Psoas muscle (tissue), 8 donors: ENCODE data around the gene KRTAP19-8. TPM values are rescaled to one million over a fixed set of nuclear protein-coding genes. Genes with fewer than 3 reads are reported as not detected.

Experiments
- ATAC-seq, 4 donors: fragments of 200-7000 bp; cut with Tn5 transposase; one replicate each; pipeline ENCODE4 v1.9.1; 2020; ENCODE audit warnings: moderate library complexity in 3 of 4, mild to moderate bottlenecking in 2 of 4
- DNase-seq, 2 donors: peaks; one replicate each; pipeline ENCODE4 v3.0.0-alpha.2; 2020
- H3K27ac ChIP-seq: fragments of 200-600 bp; one replicate; pipeline ENCODE4 v1.8.0; 2022
- H3K27me3 ChIP-seq, 3 donors: fragments of 200-600 bp in 1 of 3; one replicate each; pipeline versions ENCODE4 v1.6.1 to v1.8.0; 2013 to 2022; ENCODE audit warnings: low read length in 2 of 3, mild to moderate bottlenecking in 2 of 3, moderate library complexity in 1 of 3; ENCODE audit not compliant: insufficient read depth in 3 of 3
- H3K36me3 ChIP-seq, 2 donors: fragments of 200-600 bp in 1 of 2; one replicate each; pipeline versions ENCODE4 v1.6.1 to v1.8.0; 2013 to 2022; ENCODE audit warnings: low read depth in 1 of 2, mild to moderate bottlenecking in 1 of 2, moderate library complexity in 1 of 2; ENCODE audit not compliant: insufficient read depth in 1 of 2
- H3K4me1 ChIP-seq: fragments of 200-600 bp; one replicate; pipeline ENCODE4 v1.8.0; 2022
- H3K4me3 ChIP-seq: fragments of 200-600 bp; one replicate; pipeline ENCODE4 v1.8.0; 2022; ENCODE audit warnings: mild to moderate bottlenecking
- H3K9me3 ChIP-seq: fragments of 200-600 bp; one replicate; pipeline ENCODE4 v1.8.0; 2022
- WGBS, 3 donors: extraction: QIAGEN DNeasy Blood & Tissue Kit; methylation state at CpG; one replicate each; pipeline versions ENCODE4 v1.1.6 to v1.1.7; 2013; 5-methylcytosine and 5-hydroxymethylcytosine counted together
- intact Hi-C, 2 donors: fragments of 100-400 bp; cut with DNase I; formaldehyde crosslinking; loops; one replicate each; pipeline versions ENCODE4 v1.11.0 to v1.14.2; 2022
- polyA plus RNA-seq, 3 donors: library from polyadenylated mRNA; stranded (reverse); fragments of 200-250 nt; gene quantifications; one replicate each; pipeline ENCODE4 v1.2.3, GENCODE V29; 2013
- total RNA-seq, 4 donors: library from RNA; stranded (reverse); fragmentation: NEBNext Ultra II Directional in 2 of 4; extraction: Animal tissue kit (Norgen Biotek cat#: 25700) in 2 of 4; gene quantifications; one replicate each; pipeline versions ENCODE4 v1.2.1 to v1.2.4, GENCODE V29; 2021 to 2023
- TF ChIP-seq, protein P1 (sequence below): fragments of 200-600 bp; IDR thresholded peaks from one replicate; pipeline ENCODE4 v1.8.0; 2022; ENCODE audit warnings: antibody characterized with exemption
- donor health status: healthy with polysubstance abuse.
- donor health status: DM: no; HTN: no; CAD: no; lungs with moderate emphysema.
- donor health status: Bipolar disorder and iron deficiency.
- donor health status: healthy.
- donor health status: DM: yes; HTN: yes; CAD: no.
- donor health status: DM: no; HTN: no; CAD: no.
- donor health status: DM: no; HTN: no; CAD: no.
- donor health status: DM: yes; HTN: yes; CAD: no.

KRTAP19-8 gene
- total and polyA plus RNA-seq, 7 donors, result not detected

DNA sequence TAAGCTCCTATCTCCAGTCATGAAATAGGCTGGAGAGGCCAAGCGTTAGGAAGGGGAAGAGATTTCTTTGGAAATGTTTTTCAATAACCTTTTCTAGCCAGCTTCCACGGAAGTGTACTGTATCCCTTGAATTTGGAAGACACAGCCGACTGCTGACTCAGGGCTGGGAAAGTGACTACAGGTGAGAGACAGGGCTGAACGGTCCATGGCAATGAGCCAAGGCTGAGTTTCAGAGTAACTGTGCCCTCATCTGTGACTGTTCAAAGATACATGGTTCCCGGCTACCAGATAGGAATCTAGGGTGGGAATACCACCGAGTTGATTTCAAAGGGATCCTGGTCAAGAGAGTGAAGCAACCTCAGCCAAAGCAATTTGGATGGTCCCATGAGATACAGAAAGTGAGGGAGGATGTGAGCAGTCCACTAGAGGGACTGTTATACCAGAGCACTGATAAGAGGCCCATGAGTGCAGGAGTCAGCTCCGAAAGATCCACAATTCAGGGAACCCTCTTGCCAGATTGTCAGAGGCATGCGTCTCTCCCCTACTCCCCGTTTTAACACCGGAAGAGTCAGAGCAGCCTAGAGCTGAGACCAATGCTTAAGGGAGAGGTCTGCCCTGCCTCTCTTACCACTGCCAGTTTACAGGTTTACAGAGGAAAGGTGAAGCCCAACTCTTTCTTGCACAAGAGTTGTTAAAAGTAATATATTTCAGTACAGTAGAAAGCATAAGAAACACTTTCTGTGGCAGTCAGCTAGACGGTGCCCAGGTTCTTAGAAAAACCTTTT, 3.2 kb upstream of the KRTAP19-8 start:
- Histone ChIP-seq H3K4me3 (no peak overlapping the region), H3K9me3 (no peaks in the 10 kb centered on the region), H3K27me3 (no peaks in the 10 kb centered on the region), H3K27ac (no peak overlapping the region), H3K4me1 (no peaks in the 10 kb centered on the region), H3K36me3 (no peaks in the 10 kb centered on the region)
- ATAC-seq (no peak), DNase-seq (no peak)
- WGBS, 3 donors, result 76 to 80% (median 76%) methylated on average over 11 of the region's 11 CpGs
- TF ChIP-seq, protein P1, sequence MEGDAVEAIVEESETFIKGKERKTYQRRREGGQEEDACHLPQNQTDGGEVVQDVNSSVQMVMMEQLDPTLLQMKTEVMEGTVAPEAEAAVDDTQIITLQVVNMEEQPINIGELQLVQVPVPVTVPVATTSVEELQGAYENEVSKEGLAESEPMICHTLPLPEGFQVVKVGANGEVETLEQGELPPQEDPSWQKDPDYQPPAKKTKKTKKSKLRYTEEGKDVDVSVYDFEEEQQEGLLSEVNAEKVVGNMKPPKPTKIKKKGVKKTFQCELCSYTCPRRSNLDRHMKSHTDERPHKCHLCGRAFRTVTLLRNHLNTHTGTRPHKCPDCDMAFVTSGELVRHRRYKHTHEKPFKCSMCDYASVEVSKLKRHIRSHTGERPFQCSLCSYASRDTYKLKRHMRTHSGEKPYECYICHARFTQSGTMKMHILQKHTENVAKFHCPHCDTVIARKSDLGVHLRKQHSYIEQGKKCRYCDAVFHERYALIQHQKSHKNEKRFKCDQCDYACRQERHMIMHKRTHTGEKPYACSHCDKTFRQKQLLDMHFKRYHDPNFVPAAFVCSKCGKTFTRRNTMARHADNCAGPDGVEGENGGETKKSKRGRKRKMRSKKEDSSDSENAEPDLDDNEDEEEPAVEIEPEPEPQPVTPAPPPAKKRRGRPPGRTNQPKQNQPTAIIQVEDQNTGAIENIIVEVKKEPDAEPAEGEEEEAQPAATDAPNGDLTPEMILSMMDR, result no peak
- intact Hi-C loops, result no loop called here

GRCh38 chr21:31034378-31034777, 3.9 kb downstream of the KRTAP19-8 start:
- ATAC-seq (no peak), DNase-seq (no peak)
- intact Hi-C loops, result no loop called here
- Histone ChIP-seq H3K27ac (no peak overlapping the region), H3K4me1 (no peaks in the 10 kb centered on the region), H3K4me3 (no peak overlapping the region), H3K36me3 (no peaks in the 10 kb centered on the region), H3K9me3 (no peaks in the 10 kb centered on the region), H3K27me3 (no peaks in the 10 kb centered on the region)
- TF ChIP-seq, protein P1, result no peak

DNA sequence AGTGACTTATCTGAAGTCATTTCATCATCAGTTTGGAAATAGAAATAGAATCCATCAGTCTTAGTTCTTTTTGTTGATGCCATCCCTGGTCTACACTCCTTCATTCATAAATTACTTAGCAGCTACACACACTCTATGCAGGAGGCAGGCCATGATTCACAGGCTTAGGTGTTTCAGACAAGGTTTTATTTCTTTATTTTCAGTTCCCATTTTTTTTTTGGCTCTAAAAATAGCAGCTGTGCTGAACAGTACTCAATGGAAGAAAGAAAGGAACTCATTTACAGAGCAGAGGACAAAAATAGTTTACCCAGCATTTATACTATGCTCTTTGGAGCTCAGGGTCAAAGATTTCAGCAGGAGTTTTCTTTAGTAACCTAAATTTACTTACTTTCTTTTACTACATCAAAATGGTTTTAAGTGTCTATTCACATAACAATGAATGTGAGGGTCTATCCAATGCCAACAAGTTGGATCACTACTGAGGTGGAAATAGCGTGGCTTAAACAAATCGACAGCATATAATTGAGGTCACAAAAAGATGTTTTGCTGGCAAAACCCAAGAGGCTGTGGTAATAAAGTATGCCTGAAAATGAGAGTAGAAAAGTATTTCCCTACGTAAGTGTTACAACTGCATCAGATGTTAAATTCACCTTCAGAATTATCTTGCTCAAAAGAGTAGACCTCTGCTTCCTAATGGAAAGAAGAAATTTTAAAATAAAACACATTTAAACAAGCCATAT, 7.7 kb downstream of the KRTAP19-8 start:
- Histone ChIP-seq H3K27me3 (no peaks in the 10 kb centered on the region), H3K4me1 (no peaks in the 10 kb centered on the region), H3K9me3 (no peaks in the 10 kb centered on the region), H3K36me3 (no peaks in the 10 kb centered on the region), H3K4me3 (no peak overlapping the region), H3K27ac (no peak overlapping the region)
- DNase-seq (no peak), ATAC-seq (no peak)
- 78 to 80% (median 80%) methylated on average over 3 of the region's 3 CpGs for WGBS, 3 donors
- TF ChIP-seq, protein P1, result no peak
- intact Hi-C loops, result no loop called here

GRCh38 chr21:31023680-31024079, 14.6 kb downstream of the KRTAP19-8 start:
- no peak for DNase-seq
- Histone ChIP-seq H3K4me3 (no peak overlapping the region), H3K27ac (no peak overlapping the region), H3K4me1 (no peaks in the 10 kb centered on the region), H3K36me3 (no peaks in the 10 kb centered on the region), H3K27me3 (no peaks in the 10 kb centered on the region), H3K9me3 (no peaks in the 10 kb centered on the region)
- intact Hi-C loops, result no loop called here
- TF ChIP-seq, protein P1, result no peak
- no peak for ATAC-seq
- WGBS, 3 donors, result 53 to 73% (median 73%) methylated on average over 3 of the region's 3 CpGs
